Measurements from ENCODE around the gene XDH.

XDH gene

DNA sequence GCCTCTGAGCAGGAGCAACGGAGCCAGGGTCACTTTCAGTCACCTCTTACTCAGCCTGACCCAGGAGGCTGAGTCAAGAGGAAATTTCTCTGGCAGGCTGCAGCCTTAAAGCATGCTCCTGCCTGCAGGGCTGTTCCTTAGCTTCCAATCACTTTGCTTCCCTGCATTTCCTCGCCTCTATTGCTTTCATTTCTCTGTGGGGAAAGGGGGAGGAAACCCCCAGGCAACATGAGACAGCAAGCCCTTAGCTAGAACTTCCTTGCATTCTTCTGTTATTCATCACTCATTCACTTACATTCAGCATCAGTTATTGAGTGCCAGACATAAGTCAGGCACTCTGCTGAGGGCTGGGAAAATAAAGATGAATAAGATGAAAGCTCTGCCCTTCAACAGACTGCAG lies 13.0 kb downstream of the XDH start:
- no peak for DNase-seq

DNA sequence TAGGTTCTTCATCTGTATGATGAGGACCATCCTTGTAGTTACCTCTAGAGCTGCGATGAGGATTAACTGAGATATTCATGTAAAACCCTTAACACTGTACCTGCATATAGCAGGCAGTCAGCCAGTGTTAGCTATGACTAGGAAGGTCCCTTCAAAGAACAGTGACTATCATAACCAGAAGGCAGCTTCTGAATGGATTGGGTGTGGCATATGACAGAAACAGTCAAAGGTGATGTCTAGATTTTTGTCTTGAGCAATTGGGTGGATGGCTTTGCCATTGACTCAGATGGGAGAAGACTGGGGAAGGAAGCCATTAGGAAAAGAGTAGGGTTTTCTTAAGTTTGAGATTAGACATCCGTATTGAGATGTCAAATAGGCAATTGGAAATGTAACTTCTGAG lies 15.7 kb downstream of the XDH start:
- no peak for DNase-seq

DNA sequence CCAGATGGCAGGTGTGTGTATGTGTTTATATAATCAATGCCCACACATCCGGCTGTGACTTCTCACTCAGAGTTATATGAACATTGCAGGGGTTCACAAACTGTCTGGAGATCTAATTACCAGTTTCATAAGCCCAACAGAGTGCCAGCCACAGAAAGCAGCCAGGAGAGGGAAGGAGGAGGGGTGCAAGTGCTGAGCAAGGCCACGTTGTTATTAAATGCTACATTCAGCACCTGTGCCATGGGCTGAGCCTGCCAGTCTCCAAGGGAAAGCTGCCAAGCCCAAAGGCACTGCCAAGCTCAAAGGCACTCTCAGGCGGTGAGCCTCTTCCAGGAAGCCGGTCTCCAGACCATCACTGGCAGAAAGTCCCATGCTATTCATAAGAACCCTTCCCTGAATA lies 17.4 kb downstream of the XDH start:
- DNase-seq: no peak

DNA sequence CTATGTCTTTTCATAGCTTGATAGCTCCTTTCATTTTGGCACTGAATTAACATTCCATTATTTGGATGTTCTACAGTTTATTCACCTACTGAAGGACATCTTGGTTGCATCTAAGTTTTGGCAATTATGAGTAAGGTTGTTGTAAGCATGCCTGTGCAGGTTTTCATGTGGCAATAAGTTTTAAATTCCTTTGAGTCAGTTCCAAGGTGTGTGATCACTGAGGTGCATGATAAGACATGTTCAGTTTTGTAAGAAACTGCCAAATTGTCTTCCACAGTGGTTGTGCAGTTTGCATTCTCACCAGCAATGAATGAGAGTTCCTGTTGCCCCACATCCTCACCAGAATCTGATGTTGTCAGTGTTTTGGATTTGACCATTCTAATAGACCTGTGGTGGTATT lies 24.2 kb downstream of the XDH start:
- DNase-seq: no peak

DNA sequence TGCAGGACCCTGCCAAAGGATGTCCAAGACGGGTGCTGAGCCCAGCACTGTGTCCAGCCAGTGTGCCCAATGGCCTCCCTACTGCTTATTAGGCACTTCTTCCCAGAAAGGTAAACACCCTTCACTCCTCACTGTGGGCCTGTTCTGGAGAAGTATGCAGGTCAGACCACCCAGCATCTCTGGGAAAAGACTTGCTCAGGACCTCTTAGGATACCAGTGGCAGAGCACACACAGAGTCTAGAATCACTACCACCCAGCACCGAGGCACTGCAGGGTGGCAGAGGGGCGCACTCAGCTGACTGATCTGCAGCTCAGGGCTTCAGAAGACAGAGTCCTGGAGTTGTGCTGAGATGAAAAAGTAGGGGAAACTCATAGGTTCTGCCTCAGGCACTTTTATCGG lies 25.8 kb downstream of the XDH start:
- no peak for DNase-seq

- DNase-seq: no peak
Observed at GRCh38 chr2:31387850-31388249, 26.7 kb downstream of the XDH start.

DNA sequence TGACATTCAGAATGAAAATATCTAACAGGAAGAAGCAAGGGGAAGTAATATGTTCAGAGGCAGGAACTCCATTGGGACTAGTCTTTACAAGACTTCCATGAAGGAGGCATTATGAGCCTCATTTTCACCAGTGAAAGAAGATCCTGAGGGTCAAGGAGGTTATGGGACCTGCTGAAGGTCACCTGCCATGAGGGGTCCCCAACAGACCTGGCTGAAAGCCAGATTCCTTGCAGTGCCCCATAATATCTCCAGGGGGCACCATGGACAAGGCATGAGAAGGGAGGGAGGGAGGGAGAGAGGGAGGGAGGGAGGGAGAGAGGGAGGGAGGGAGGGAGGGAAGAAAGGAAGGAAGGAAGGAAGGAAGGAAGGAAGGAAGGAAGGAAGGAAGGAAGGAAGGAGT lies 27.9 kb downstream of the XDH start:
- no peak for DNase-seq

GRCh38 chr2:31386172-31386571 lies 28.4 kb downstream of the XDH start:
- DNase-seq: no peak

GRCh38 chr2:31384771-31385276 lies 29.7 kb downstream of the XDH start:
- DNase-seq: no peak

DNA sequence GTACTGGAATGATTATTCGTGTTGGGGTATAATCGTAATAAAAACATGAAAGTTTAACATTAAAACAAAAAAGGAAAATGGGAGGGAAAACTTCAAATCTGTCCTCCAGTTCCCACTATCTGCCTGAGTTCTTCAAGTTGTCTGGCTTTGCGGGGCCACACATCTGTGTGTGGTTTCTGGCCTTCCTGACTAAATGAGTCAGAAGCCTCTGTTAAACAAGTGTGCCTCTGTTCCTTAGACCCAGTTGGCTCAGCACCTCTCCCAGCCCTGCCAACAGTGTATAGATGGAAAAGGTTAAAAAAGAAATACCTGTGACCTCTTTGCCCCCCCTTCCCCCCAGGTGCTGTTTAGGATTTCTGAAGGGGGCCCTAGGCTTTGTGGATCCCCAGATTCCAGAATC lies 30.2 kb downstream of the XDH start:
- no peak for DNase-seq

DNA sequence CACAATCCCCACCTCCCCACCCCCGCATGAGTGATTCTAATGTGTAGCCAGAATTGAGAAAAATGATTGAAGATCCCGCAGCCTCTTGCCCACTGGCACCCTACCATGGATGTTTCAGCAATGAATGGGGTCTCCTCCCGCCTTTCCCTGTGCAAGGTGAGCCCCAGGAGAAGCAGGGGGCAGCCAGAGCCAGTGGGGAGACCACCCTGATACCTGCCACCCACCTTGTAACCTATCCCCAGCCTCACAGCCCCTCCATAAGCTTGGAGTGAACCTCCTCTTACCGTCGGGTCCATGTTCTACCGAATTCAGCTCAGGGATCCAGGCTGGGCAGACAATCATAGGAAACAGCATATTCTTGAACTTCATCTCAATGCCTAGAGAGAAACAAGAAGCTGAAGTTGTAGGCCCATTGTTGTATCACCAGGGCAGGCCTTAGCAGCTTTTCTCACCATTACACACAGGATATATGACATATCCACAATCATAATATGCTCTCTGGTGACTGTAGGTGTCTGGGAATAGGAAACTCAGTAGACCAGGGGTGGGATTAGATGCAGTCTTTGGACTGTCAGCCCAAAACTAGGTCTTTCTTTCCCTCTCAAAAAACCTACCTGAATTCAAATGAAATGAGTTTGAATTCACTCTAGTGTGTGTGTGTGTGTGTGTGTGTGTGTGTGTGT lies 30.9 kb downstream of the XDH start:
- no peak for DNase-seq

GRCh38 chr2:31382452-31383120 lies 32.0 kb downstream of the XDH start:
- DNase-seq: no peak

DNA sequence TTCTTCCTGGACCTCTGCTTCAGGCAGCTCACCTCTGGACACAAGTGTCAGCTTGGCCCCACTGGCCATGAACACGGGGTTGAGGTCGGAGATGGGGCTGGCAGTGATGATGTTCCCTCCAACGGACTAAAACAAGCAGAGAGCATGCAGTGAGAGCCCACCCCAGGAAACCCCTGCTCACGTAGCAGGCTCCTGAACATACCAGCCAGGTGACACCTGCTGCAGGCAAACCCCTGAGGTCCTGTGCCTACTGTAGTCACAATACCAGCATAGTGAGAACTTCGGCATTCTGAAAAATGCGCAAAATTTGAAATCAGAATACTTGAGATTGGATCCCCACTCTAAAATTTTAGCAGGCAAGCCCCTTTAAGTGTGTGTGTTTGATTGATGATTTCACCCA lies 32.9 kb downstream of the XDH start:
- DNase-seq: no peak

DNA sequence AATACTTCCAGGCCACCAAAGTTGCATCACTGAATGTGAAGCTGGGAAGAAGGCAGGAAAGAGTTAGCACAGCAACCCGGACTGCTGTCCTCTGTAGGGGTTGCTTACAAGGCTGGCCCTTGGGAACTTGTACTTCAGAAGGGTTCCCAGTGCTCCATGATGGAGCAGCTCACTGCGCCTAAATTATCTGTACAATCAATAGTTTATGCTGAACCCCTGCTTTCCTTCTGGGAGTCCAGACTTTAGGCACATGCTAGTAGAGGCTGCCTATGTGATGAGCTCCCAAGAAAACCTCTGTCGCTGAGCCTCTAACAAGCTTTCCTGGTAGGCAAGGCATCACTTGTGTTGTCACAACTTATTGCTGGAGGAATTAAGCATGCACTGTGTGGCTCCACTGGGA lies 34.3 kb downstream of the XDH start:
- no peak for DNase-seq

DNA sequence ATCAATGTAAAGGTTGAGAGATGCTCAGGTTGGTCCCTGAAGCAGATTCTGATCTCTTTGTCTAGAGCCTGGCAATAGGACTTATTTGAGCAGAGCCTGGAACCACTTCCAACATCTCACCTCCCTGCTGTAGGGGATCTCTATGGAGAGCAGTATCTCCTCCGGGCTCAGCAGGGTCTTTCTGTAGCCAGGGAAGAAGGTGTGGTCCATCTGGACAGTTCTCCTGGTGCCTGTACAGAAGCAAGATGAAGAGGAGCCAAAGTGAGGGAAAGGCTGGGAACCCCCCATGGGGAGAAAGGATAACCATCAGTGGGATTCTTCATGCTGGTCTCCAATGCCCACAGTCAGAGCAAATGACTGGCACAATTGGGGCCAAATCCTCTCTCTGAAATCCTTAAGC lies 34.8 kb downstream of the XDH start:
- DNase-seq: no peak

DNA sequence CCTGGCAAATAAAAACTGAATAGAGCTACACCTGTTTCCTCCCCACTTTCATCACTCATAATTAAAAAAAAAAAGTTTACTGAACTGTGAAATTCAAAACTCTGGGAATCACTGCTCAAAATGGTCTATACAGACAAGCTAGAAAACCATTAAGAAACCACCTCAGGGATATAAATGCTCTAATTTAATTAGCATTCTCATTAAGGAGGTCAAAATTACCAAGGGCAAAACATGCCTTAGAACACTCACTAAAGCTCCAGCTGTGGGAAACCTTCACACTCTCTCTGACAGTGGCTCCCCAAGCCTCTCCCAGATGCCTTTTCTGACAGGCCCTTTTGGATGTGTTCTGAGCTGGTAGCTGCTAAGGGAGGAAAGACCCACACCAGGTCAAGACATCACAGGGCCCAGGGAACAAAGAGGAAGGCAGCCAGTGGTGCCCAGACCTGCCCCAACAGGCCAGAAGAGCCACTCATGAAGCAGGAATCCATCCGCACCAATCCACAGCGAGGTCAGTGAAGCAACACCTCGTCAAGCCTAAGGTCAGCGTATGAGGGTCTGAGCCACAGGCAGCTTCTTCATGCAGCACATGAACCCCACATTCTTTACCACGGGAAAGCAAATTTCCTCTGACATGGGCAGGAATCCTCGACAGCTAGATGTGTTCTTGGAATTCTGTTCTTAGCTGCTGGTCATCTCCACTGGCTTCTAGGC lies 35.6 kb downstream of the XDH start:
- DNase-seq: no peak

DNA sequence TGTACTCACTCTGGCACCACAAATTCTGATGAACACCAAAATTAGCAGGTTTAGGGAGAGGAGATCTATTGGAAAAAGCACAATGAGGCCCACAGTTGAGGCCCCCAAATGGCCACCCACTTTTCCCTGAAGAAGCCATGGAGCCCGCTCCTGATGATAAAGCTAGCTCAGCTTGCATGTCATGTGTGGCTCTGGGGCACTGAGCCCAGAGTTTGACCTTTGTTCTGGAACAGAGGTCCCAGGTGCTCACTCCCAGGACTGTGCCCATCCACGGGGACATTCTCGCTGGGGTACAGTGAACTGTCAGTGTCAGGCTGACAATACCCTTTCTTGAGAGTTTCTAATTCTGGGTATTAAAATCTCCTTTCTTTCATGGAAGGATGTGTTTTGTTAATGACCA lies 36.2 kb downstream of the XDH start:
- DNase-seq: no peak

DNA sequence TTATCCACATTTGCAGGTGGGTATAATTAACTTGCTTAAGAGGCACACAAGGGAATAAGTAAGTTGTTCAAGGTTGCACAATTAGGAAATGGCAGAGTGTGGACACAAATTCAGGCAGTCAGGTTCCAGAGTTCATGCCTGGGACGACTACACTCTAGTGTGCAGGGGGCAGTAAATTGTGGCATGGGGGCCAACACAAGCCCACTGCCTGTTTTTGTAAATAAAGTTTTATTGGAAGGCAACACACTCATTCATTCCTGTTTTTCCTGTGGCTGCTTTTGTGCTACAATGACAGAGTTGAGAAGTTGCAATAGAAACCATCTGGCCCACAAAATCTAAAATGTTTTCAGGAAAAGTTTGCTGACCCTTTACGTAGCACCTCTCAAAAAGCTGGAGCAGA lies 41.4 kb downstream of the XDH start:
- no peak for DNase-seq

DNA sequence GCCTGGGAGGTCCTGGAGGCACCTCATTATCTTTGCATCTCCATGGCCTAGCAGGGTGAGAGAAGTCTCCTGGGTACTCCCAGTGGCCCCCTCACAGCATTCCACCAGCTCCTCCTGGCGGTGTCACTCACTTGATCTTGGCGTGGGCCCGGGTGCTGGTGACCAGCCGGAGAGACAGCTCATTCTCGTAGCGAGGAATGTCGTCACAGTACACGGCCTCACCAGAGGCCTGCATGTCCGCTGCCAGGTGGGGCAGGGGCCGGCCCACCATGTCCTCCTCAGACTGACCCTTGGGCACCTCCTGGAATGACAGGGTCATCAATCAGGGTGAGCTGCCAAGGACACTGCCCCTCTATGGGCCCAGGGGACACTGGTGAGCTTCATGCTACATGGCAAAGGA lies 42.4 kb downstream of the XDH start:
- no peak for DNase-seq

DNA sequence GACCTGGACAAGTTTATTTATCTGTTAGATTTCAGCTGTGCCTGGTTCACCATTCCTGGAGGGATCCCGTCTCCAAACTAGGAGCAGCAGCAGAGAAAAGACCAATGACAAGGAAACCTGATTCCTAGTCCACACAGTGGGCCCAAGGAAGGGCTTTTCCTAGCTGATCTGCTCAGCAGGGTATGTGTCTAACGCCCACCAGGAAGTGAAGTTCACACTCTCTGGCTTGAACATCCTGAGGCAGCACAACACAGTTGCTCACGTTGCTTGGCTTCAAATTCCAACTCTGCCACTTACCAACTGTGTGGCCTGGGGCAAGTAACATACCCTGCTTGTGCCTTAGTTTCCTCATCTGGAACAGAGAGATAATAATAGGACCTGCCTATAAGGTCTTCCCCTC lies 42.9 kb downstream of the XDH start:
- DNase-seq: no peak

GRCh38 chr2:31366733-31367132 lies 47.8 kb downstream of the XDH start:
- no peak for DNase-seq

GRCh38 chr2:31365834-31366505 lies 48.6 kb downstream of the XDH start:
- DNase-seq: no peak

DNA sequence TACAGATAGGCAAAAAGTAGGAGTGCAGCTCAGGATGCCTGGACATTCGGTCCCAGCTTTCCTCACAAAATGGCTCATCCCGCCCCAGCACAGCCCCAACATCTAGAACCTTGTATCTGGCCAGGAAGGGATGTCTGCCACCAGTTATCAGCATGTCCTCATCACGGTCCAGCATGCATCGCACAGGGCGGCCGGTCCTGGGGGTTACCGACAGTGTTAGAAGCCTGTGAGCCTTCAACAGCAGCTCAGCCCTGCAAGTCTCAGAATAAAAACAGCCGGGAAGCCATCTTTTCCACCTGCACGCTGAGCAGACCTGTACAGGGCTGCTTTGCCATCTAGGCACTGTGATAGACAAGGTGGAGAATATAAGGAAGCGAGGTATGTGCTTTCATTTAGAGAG lies 49.2 kb downstream of the XDH start:
- no peak for DNase-seq
